Body of pancreas (tissue), 4 donors: ENCODE measurements around the gene CTSD. TPM values are rescaled to one million over a fixed set of nuclear protein-coding genes. Genes with fewer than 3 reads are reported as not detected.
A peak's percentile ranks its signal among the peaks of the same experiment; 100 is the strongest.

ENCODE experiments used
- ATAC-seq: fragments of 150-250 bp; one replicate; pipeline ENCODE4 v1.9.1; 2016
- DNase-seq, 4 donors: peaks; one replicate each; pipeline ENCODE4 v3.0.0-alpha.2; 2019
- H3K27ac ChIP-seq, 4 donors: fragments of 200-600 bp; sonication (generic); 1 replicate in 3 of 4; 2 replicates in 1 of 4; pipeline versions ENCODE4 v1.5.1 to v1.6.1; 2016 to 2019; ENCODE audit warnings: mild to moderate bottlenecking in 1 of 4, mixed read lengths in 1 of 4, moderate library complexity in 1 of 4
- H3K27me3 ChIP-seq, 2 donors: fragments of 200-600 bp; sonication (generic); one replicate each; pipeline ENCODE4 v1.6.0; 2016; ENCODE audit warnings: mild to moderate bottlenecking in 1 of 2
- H3K36me3 ChIP-seq, 2 donors: fragments of 200-600 bp; sonication (generic); replicated peaks in 1 of 2; 2 replicates each; pipeline ENCODE4 v1.5.1; 2016; ENCODE audit warnings: low read depth in 2 of 2; ENCODE audit not compliant: insufficient read depth in 1 of 2
- H3K4me1 ChIP-seq: fragments of 200-600 bp; sonication (generic); one replicate; pipeline ENCODE4 v1.6.0; 2016
- H3K4me3 ChIP-seq, 2 donors: fragments of 200-600 bp; sonication (generic); 1 replicate in 1 of 2; 2 replicates in 1 of 2; pipeline ENCODE4 v1.5.1; 2016 to 2019
- H3K9me3 ChIP-seq, 3 donors: fragments of 200-600 bp; sonication (generic); 1 replicate in 2 of 3; 2 replicates in 1 of 3; pipeline ENCODE4 v1.5.1; 2016
- POLR2A ChIP-seq, 3 donors: fragments of 450-650 bp; IDR thresholded peaks; one replicate each; pipeline ENCODE4 v1.6.1; 2016; ENCODE audit warnings: antibody characterized with exemption in 3 of 3, mild to moderate bottlenecking in 2 of 3
- WGBS, 2 donors: methylation state at CpG; one replicate each; pipeline ENCODE4 v1.1.5; 2017; 5-methylcytosine and 5-hydroxymethylcytosine counted together
- intact Hi-C: fragments of 100-400 bp; cut with DNase I; formaldehyde crosslinking; loops from one replicate; pipeline ENCODE4 v1.15.1; 2023
- total RNA-seq, 2 donors: library from RNA; depleted of rRNA; stranded (reverse); fragments of >200 nt; gene quantifications; one replicate each; pipeline ENCODE4 v1.1.0, GENCODE V29; 2016
- TF ChIP-seq, protein P1 (sequence below), 7 experiments: fragments of 450-650 bp in 4 of 7; fragments of 200-600 bp in 3 of 7; sonication (generic) in 3 of 7; IDR thresholded peaks; one replicate each; pipeline ENCODE4 v1.5.1; 2016 to 2019; ENCODE audit warnings: antibody characterized with exemption in 7 of 7

Gene CTSD
- total RNA-seq, 2 donors from 2014 or later, result 214 to 255 TPM

DNA sequence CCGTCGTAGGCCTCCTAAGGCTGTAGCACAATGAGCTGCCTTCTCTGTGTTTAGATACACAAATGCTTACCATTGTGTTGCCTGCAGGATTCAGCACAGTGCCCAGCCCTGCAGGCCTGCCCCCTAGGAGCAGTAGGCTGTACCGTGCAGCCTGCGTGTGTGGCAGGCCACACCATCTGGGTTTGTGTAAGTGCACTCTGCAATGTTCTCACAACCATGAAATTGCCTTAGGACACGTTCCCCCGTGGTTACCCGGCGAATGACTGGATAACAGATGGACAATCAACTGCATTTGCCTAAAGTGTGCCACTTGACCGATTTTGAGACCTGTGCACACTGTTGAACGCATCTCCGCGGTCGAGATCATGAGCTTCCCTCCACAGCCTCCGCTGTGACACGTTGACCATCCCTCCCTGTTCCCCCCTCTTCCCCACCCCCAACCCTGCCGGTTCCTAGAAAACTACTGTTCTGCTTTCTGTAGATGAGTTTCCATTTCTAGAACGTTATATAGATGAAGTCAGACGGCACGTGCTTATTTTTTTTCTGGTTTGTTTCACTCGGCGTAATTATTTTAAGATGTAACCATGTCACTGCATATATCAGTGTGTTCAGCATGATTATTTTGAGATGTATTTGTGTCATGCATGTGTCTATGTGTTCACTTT is 22.2 kb upstream of the CTSD start:
- H3K4me1 ChIP-seq, result no peaks in the 10 kb centered on the region
- no peak overlapping the region for H3K4me3 ChIP-seq
- ATAC-seq (peak; percentile 17), DNase-seq (peak in 1 of 4 donors; percentile 57)
- intact Hi-C loops, result no loop called here
- WGBS, 2 donors, result 81 to 86% methylated on average over 21 of the region's 21 CpGs
- H3K27me3 ChIP-seq, result no peaks in the 10 kb centered on the region
- H3K9me3 ChIP-seq, result no peaks in the 10 kb centered on the region
- no peaks in the 10 kb centered on the region for H3K36me3 ChIP-seq
- H3K27ac ChIP-seq, result no peak overlapping the region
- TF ChIP-seq, protein P1, sequence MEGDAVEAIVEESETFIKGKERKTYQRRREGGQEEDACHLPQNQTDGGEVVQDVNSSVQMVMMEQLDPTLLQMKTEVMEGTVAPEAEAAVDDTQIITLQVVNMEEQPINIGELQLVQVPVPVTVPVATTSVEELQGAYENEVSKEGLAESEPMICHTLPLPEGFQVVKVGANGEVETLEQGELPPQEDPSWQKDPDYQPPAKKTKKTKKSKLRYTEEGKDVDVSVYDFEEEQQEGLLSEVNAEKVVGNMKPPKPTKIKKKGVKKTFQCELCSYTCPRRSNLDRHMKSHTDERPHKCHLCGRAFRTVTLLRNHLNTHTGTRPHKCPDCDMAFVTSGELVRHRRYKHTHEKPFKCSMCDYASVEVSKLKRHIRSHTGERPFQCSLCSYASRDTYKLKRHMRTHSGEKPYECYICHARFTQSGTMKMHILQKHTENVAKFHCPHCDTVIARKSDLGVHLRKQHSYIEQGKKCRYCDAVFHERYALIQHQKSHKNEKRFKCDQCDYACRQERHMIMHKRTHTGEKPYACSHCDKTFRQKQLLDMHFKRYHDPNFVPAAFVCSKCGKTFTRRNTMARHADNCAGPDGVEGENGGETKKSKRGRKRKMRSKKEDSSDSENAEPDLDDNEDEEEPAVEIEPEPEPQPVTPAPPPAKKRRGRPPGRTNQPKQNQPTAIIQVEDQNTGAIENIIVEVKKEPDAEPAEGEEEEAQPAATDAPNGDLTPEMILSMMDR (IDR thresholded peaks at IDR 0.05), result no peak
- TF ChIP-seq POLR2A (IDR thresholded peaks at IDR 0.05), result no peak

DNA sequence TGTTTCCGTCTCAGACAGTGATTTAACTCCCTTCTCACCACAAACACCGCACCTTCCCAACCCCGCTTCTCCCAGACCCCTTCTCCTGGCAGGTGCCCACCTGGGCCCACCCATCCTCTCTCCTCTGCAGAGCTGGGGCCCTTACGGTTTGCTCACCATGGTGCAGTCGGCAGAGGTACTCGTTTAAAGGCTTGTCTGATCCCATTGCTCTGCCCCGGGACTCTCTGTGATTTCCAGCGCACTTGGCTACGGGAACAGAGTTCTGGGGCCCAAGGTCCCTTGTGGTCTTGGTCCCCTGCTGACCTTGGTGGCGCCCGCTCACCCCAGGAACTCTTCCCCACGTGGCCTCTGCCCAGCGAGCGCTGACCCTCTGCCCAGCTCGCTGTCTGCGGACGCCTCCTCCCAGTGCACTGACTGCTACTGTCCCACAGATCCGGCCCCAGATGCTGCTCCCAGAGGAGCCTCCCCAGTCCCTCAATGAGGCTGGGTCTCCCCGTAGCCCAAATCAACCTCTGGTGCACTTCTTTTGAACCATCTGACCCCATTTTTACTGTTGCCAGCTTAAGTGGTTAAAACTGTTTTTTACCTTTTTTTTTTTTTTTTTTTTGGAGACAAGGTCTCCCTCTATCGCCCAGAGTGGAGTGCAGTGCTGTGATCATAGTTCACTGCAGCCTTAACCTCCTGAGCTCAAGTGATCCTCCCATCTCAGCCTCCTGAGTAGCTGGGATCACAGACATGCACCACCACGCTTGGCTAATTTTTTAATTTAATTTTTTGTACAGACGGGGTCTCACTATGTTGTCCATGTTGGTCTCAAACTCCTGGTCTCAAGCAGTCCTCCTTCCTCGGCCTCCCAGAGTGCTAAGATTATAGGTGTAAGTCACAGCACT is 21.3 kb upstream of the CTSD start:
- ATAC-seq (no peak), DNase-seq (no peak)
- no peaks in the 10 kb centered on the region for H3K27me3 ChIP-seq
- intact Hi-C loops, result no loop called here
- no peaks in the 10 kb centered on the region for H3K36me3 ChIP-seq
- no peaks in the 10 kb centered on the region for H3K9me3 ChIP-seq
- WGBS, 2 donors, result 80 to 85% methylated on average over 18 to 23 of the region's 23 CpGs
- TF ChIP-seq, protein P1 (IDR thresholded peaks at IDR 0.05), result no peak
- no peak for TF ChIP-seq POLR2A (IDR thresholded peaks at IDR 0.05)
- no peak overlapping the region for H3K4me3 ChIP-seq
- H3K4me1 ChIP-seq, result no peaks in the 10 kb centered on the region
- H3K27ac ChIP-seq, result no peak overlapping the region

GRCh38 chr11:1783725-1784529 is 20.2 kb upstream of the CTSD start:
- no peak for DNase-seq
- H3K27ac ChIP-seq, result no peak overlapping the region
- intact Hi-C loops, result no loop called here
- TF ChIP-seq, protein P1 (IDR thresholded peaks at IDR 0.05), result no peak
- no peak for TF ChIP-seq POLR2A (IDR thresholded peaks at IDR 0.05)
- ATAC-seq, result no peak
- no peaks in the 10 kb centered on the region for H3K36me3 ChIP-seq
- H3K27me3 ChIP-seq, result no peaks in the 10 kb centered on the region
- no peaks in the 10 kb centered on the region for H3K9me3 ChIP-seq
- H3K4me3 ChIP-seq, result no peak overlapping the region
- 73 to 81% methylated on average over 17 to 21 of the region's 24 CpGs for WGBS, 2 donors
- no peaks in the 10 kb centered on the region for H3K4me1 ChIP-seq

GRCh38 chr11:1782831-1783724 is 19.4 kb upstream of the CTSD start:
- Histone ChIP-seq H3K9me3 (no peaks in the 10 kb centered on the region), H3K4me3 (no peak overlapping the region), H3K4me1 (no peaks in the 10 kb centered on the region), H3K27me3 (no peaks in the 10 kb centered on the region), H3K36me3 (no peaks in the 10 kb centered on the region), H3K27ac (peak overlapping the region in 1 of 4 donors; percentile 48)
- ATAC-seq, result no peak
- WGBS, 2 donors, result 74 to 76% methylated on average over 17 to 20 of the region's 20 CpGs
- no peak for TF ChIP-seq POLR2A (IDR thresholded peaks at IDR 0.05)
- TF ChIP-seq, protein P1 (IDR thresholded peaks at IDR 0.05), result no peak
- DNase-seq, result peak in 1 of 4 donors; percentile 55
- intact Hi-C loops, result no loop called here
